ENCODE data around the gene POU3F3. TPM values are rescaled to one million over a fixed set of nuclear protein-coding genes. Genes with fewer than 3 reads are reported as not detected.

Gene POU3F3
- total RNA-seq, 1 donor from 2014 or later = not detected

DNA sequence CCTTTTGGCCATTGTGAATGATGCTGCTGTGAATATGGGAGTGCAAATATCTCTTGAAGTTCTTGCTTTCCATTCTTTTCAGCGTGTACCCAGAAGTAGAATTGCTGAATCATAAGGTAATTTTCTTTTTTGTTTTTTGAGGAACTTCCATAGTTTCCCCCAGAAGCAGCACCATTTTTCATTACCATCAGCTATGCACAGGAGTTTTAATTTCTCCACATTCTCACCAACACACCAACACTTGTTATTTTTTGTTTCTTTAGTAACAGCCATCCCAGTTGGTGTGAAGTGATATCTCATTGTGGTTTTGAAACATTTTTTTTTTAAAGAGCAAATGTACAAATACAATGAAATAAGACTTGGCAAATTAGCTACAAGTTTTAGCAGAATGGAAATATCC is 21.3 kb downstream of the POU3F3 start:
- no peak for DNase-seq (ENCODE audit: low spot score)

DNA sequence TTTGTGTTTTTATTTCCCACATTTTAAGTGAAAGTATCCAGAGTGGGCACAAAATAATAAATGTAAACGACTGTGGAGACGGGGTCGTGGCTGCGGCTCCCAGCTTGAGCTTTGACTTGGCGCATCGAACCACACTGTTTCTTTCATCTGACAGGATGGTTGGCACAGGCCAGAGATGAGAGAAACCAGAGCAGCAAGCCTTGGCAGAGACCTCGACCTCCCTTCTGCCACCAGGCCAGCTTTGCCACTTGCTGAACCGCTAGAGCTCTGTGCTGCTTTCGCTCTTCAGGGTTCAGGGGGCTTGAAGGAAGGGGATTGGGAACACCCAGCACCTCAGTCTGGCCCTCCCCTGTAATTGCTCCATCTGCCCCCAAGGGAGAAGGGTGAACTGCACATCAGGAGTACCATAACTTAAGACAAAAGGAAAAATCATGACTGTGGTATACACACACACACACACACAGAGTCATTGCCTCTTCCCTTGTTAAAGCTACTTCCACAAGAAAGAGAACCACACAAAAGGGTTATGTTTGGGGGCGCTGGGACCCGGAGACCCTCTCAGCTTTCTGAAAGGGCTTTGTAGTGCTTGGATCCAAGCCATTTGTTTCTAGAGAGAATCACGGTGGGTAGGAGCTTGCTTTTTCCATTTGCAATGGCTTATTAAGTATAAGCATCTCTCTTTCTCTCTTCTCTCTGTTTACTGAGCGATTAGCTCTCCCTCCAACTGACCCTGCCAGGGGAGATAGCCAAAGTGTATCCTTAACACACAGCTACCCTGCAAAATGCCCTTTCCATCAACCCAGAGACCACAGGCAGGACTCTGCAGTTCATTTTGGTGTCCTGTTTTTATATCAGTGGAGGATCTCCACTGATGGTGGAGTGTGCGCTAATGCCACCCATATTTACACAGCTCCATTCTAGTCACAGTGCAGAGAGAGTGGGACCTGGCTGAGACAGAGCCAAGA is 23.0 kb downstream of the POU3F3 start:
- DNase-seq (ENCODE audit: low spot score) = no peak

DNA sequence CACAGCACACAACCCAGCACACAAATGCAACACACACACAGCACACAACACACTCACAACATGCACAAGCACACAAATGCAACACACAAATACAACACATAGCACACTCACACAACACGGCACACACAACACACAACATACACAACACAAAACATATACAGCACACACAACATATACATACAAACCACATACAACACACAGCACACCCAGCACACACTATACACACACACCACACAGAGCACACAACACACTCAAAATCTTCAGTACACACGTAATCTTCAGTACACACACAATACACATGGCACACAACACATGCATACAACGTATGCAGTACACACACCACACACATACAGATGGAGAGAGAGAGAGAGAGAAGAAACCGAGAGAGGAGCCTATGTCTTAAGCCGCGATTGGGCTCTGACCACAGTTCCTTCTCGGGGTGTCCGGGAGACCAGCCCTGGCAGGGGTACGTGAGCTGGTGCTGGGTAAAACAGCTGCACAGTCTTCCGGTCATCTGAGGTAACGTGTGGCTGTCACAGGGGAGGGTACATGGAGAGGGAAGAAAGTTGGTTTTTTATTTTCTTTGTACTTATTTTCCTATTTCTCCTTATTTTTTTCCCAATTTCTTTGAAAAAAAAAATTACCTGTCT is 25.1 kb downstream of the POU3F3 start:
- DNase-seq (ENCODE audit: low spot score) = no peak

DNA sequence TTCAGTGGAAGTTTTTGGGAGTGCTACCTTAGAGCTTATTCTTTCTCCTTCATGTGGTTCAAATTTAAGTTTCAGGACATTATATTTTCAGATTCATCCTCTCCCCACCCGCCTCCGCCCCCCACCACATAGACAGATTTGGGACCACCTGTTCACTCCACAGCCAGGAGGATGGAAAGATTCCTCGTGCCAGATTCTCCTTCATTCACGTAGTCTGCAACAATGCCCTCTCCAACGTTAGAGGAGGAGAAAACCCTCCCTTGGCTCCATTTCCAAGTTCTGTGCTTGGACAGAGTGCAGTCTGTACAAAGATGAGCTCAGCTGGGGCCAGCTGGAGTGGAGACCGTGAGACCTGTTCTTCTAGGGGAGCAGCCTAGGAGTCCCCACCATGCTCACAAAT is 26.2 kb downstream of the POU3F3 start:
- DNase-seq (ENCODE audit: low spot score) = no peak

DNA sequence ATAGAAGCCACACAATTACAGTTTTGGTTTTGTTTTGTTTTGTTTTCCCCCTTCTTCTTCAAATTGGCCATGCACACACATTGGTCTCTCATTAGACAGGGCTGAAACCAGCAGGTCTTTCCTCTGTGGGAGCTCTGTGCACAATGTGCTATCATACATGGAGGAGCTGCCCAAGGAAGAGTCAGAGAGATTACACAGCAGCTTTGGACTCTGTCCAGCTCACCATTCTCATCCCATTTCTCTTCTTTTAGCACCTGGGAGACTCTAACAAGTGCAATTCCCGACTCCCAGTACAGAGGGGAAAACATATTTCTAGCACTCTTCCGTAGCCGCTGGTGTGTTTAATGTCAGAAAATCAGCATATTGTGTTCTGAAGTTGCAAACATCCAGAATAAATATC is 29.4 kb downstream of the POU3F3 start:
- DNase-seq (ENCODE audit: low spot score) = no peak

DNA sequence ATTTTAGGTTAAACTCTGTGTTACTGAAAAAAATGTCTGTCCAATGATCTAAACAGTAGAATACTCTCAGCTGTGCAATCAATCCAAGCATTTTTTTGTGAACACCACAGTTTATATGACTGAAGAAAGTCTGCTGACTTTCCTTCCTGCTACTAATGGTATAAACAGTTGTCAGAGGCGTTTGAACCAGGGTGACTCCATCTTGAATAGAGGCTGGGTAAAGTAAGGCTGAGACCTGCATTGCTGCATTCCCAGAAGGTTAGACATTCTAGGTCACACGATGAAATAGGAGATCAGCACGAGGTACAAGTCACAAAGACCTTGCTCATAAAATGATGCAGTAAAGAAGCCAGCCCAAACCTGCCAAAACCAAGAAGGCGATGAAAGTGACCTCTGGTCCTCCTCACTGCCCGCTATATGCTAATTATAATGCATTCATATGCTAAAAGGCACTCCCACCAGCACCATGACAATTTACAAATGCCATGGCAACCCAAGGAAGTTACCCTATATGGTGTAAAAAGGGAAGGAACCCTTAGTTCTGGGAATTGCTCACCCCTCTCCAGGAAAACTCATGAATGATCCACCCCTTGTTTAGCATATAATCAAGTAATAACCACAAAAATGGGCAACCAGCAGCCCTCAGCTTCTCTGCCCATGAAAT is 31.3 kb downstream of the POU3F3 start:
- DNase-seq (ENCODE audit: low spot score) = no peak

DNA sequence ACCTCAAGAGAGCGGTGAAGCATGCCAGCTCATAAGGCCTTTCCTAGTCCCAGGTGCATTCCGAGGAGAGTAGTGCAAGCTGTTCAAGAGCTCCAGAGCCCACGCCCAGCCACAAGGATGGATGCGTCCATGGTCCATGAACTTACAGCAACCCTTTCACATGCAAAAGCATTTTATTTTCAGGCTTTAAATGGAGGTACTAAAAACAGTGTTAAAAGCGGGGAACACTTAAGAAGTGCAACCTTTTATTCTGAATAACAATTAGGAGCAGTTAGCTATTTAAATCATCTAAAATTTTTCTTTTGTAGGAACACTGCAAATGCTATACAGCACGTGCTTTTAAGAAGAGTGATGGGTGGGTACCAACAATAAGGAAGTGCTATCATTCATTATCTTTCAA is 33.8 kb downstream of the POU3F3 start:
- no peak for DNase-seq (ENCODE audit: low spot score)

DNA sequence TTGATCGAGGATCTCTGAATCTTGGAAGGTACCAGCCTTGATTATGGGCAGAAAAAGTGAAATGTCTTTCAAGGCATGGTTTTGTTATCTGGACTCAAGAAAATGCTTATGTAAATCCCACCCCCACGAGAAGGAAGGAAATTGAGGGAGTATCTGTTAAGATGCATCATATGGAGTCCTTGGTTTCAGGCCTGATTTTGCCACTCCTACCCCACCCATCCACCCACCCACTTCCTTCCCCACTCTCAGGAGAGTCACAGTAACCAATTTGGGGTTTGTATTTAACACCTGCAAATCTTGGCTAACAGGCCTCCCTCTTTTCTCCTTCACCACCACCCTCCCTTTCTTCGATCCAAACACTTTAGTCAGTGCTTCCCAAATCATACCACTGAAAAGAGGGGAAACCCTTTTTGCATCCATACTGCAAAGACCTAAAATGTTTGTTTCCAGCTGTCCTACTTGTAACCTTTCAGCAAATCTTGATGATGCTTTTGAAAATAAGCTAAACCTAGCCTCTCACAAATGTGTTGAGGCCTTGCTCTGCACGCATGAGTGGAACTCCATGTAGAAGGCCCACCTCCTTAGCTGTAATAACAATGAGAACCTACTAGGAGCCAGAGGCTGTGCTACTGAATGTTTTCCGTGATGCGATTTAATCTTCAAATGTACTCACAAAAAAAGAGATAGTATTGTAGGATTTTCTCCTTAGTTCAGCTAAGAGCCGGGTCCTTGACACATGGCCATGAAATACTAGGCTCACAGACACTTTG is 34.8 kb downstream of the POU3F3 start:
- DNase-seq (ENCODE audit: low spot score) = no peak

DNA sequence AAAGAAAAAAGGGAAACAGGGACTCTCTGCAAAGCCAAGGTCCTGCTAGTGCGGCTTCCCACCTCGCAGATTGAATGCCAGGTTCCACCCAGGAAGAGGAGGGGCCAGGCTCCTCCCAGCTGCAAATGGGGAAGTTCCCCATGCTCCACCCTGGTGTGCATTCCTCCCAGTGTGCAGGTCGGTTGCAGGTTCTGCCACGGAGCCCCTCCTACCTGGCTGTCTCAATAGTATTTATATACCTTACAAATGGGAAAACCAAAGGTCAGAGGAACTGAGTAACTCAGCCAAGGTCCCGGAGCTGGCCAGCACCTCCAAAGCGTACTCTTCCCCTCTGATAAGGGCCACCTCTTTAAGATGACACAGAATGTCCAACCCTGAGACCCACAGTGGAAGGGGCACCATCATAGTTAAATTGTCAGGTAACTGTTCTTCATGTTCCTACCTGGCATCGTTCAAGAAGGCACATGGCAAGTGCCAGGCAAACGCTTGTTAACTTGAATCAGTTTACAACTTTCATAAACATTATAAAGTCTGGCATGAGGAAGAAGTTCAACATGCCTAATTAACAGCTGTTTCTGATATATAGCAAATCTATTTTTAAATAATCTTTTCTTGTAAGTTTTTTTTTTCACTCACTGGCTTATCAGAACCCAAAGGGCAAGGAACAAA is 35.5 kb downstream of the POU3F3 start:
- DNase-seq (ENCODE audit: low spot score) = peak; percentile 42

DNA sequence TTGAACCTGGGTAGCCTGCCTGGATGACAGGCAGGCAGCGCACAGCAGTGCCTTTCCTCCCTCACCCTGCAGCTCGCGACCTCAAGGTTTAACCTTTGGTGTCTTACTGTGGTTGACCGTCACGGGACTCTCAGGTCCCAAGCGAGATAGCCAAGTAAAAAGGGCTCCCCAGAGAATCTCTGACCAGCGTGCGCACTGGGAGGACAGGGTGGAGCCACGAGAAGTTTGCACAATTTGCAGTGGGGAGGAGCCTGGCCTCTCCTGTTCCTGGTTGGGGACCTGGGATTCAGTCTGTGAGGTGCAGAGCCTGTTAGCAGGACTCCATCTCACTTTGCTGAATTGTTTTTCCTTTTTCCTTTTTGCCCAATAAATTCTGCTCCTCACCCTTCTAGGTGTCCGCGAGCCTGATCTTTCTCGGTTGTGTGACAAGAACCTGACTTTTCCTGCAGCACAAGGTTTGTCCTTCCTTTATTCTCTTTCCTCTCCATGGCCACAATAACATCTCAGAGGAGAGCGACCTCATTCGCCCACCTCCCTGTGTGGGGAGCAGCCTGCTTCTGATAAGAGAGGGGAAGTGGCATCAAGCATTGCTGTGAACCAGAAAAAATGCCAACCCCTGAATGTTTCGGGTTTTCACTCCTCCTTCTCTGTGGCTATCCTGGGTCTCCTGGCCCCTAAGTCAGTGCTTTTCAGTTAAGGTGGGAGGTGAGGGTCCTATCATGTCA is 36.2 kb downstream of the POU3F3 start:
- DNase-seq (ENCODE audit: low spot score) = peak; percentile 12

DNA sequence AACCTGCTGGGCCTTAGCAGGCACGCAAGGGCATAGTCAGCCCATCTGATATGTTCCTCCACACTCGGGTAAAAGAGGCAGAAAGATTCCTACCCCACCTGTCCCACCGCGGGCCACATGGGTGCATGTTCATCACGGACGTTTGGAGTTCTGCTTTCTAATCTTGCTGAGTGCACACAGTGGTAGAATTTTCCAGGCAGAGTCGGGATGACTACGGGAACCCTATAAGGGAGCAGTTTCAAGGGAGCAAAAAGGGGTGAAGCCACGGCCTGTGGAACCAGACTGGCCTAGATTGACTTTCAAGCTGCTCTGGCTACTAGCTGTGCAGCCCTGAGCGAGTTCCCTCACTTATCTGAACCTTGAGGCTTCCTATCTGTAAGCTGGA is 36.8 kb downstream of the POU3F3 start:
- no peak for DNase-seq (ENCODE audit: low spot score)

DNA sequence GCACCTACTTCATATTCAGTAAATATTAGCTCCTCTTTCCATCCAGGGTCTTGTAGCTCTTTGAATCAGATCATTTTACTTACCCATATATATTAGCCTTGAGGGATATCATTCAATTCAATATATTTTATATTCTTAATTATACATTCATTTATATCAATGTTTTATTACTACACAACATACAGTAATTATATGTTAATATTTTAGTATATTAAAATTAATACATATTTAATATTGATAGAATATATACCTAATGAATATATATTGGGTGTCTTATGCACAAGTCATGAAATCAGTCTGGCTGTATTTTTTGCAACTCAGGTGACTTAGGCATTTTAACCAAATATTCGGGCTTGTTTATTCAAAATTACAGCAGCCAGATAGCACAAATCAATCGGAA is 37.2 kb downstream of the POU3F3 start:
- DNase-seq (ENCODE audit: low spot score) = no peak

DNA sequence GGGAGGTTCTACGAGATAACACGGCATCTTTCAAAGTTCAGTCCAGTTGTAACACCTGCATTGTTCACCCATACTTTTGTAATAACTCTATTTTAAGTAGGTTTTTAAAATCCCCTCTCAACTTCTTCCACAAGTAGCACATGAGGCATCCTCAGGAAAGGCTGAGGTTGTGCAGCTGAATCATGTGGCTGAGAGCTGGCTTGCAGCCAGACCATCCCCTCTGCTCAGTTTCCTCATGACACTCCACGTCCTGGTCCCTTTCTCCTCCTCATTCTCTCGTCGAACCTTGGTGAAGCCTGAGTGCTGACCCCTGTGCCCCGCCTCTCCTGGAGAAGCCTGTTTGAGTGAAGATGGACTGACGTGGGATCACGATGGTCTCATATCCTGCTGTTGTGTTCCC is 42.5 kb downstream of the POU3F3 start:
- DNase-seq (ENCODE audit: low spot score) = no peak

DNA sequence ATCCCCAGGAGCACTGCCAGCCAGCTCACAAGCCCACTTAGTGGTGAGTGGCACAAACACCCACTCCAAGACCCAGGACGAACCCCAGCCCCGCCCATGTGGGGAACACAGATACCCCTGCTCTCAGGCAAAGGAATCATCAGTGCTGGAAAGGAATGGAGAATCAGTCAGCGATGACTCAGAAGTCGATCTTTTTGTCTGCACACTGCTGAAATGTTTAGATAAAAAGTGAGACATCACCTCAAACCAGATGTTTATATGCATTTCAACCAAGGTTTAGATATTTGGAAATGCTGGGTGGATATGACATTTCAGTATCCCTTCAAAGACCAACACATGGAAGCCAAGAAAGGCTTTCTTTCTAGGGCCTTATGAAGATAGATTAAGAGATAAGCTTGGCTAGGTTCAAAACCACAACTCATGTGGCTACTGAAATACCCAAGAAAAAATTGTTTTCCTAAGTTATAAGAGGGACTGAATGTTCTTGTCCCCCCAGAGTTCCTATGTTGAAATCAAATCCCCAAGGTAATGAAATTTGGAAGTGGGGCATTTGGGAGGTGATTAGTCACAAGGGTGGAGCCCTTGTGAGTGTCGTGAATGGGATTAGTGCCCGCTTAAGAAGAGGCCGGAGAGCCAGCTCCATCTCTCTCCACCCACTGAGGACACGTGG is 43.7 kb downstream of the POU3F3 start:
- DNase-seq (ENCODE audit: low spot score) = no peak

DNA sequence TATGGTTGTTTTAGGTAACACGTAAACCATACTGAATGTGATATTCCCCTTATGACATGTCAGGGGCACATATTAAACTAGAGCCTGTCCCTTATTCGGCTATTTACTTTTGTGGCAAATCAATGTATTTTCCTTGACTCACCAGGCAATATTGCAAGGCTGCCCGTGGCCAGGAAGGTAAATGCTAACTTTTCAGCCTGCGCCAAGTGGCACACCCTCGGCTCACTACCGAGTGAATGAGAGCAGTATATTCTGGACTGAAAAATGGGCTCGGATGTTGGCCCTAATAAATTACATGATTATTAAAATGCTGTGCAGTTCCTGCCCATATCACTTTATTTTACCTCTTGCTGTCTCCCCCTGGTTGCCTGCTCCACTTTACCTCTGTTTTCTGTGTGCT is 46.7 kb downstream of the POU3F3 start:
- DNase-seq (ENCODE audit: low spot score) = peak; percentile 40

DNA sequence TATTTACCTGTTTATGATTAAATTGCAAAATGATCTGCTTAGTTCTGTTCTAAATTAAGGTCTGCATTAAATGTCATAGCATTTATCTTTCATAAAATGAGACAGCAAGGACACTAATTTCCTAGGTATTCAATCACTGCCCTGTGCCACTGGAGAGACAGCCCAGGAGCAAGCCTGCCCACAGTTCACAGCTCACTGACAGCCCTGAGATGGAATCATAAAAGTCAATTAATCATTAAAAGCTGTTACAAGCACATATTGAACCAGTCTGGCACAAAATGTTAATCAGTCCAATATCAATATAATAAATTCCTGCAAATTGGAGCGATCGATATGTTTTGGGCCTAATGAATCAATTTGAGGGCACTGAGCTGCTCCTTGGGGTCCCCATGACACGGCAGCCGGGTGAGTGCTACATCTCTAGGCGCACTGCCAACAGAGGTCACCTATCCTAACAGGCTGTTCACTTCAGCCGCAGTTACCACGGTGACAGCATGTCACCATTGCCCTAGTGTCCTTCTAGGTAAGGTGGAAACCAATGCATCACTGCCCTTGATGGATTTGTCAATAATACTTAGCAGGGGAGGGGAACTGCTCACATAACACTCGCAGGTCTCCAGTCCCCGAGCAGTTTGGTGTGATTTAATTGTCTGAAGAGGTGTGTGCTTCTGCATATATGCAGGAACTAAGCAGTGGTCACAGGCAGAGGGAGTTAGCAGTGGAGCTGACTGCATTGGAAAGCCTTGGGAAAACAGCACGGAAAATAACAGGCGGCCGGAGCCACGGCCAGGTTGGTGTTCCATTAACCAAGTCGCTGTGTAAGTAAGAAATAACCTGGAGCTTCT is 47.3 kb downstream of the POU3F3 start:
- peak; percentile 92 for DNase-seq (ENCODE audit: low spot score)

DNA sequence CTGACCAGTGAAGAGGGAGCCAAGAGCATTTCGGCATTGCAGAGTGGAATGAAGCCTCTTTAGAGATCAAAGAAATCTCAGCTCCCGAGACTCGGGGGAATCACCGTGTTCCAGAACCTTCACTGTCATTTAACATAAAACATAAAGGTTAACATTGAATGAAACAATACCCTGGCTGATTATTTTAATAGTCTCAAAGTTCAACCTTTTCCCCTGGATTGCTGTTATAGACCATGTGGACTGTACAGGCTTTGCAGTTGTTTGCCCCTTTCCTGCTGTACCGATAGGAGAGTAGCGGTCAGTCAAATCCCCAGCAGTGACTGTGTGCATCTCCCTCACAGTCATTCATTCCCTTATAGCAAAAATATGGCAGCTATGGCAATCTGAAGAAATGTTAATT is 48.4 kb downstream of the POU3F3 start:
- DNase-seq (ENCODE audit: low spot score) = no peak

Data from mucosa of gallbladder (tissue), 1 donor.